ENCODE results near the gene KAT14.
A peak's percentile ranks its signal among the peaks of the same experiment; 100 is the strongest.
"Not testable (repeated sequence)": the region's sequence is repeated elsewhere in the genome, so short reads cannot be mapped to it uniquely, and the experiment has no call there.

Gene KAT14

GRCh38 chr20:18164356-18164755 lies 26.7 kb downstream of the KAT14 start:
- DNase-seq (ENCODE audit: low spot score), result peak; percentile 3

GRCh38 chr20:18165553-18165952 lies 27.9 kb downstream of the KAT14 start:
- peak; percentile 38 for DNase-seq (ENCODE audit: low spot score)

- DNase-seq (ENCODE audit: low spot score), result no peak
These were observed 28.7 kb downstream of the KAT14 start for GRCh38 chr20:18166241-18166881.

- no peak for DNase-seq (ENCODE audit: low spot score)
These were observed 29.3 kb downstream of the KAT14 start for GRCh38 chr20:18166950-18167349.

- no peak for DNase-seq (ENCODE audit: low spot score)
These were observed 34.7 kb downstream of the KAT14 start for GRCh38 chr20:18172379-18172778.

GRCh38 chr20:18174906-18175683 lies 37.4 kb downstream of the KAT14 start:
- no peak for DNase-seq (ENCODE audit: low spot score)

GRCh38 chr20:18176318-18176785 lies 38.7 kb downstream of the KAT14 start:
- no peak for DNase-seq (ENCODE audit: low spot score)

- DNase-seq (ENCODE audit: low spot score), result not testable (repeated sequence)
These were observed 42.7 kb downstream of the KAT14 start for GRCh38 chr20:18180366-18180765.

- DNase-seq (ENCODE audit: low spot score), result no peak
These were observed 43.2 kb downstream of the KAT14 start for GRCh38 chr20:18180815-18181214.

- no peak for DNase-seq (ENCODE audit: low spot score)
These were observed 49.4 kb downstream of the KAT14 start for GRCh38 chr20:18187020-18187419.

- DNase-seq (ENCODE audit: low spot score), result no peak
These were observed 50.8 kb downstream of the KAT14 start for GRCh38 chr20:18188434-18188833.

GRCh38 chr20:18190338-18191233 lies 52.9 kb downstream of the KAT14 start:
- no peak for DNase-seq (ENCODE audit: low spot score)

GRCh38 chr20:18191306-18191705 lies 53.6 kb downstream of the KAT14 start:
- no peak for DNase-seq (ENCODE audit: low spot score)

- not testable (repeated sequence) for DNase-seq (ENCODE audit: low spot score)
These were observed 56.8 kb downstream of the KAT14 start for GRCh38 chr20:18194461-18194860.

- no peak for DNase-seq (ENCODE audit: low spot score)
These were observed 58.3 kb downstream of the KAT14 start for GRCh38 chr20:18195931-18196330.

- DNase-seq (ENCODE audit: low spot score), result no peak
These were observed 59.9 kb downstream of the KAT14 start for GRCh38 chr20:18197382-18198070.

- no peak for DNase-seq (ENCODE audit: low spot score)
These were observed 65.3 kb downstream of the KAT14 start for GRCh38 chr20:18202966-18203365.

- DNase-seq (ENCODE audit: low spot score), result not testable (repeated sequence)
These were observed 66.0 kb downstream of the KAT14 start for GRCh38 chr20:18203700-18204099.

- DNase-seq (ENCODE audit: low spot score), result no peak
These were observed 75.3 kb downstream of the KAT14 start for GRCh38 chr20:18213002-18213401.

- DNase-seq (ENCODE audit: low spot score), result no peak
These were observed 77.9 kb downstream of the KAT14 start for GRCh38 chr20:18215566-18215965.

GRCh38 chr20:18218280-18218679 lies 80.6 kb downstream of the KAT14 start:
- no peak for DNase-seq (ENCODE audit: low spot score)

GRCh38 chr20:18223409-18223808 lies 85.7 kb downstream of the KAT14 start:
- peak; percentile 55 for DNase-seq (ENCODE audit: low spot score)

Measured in kidney capillary endothelial cell (primary cell).